Measurements from ENCODE around the gene ADAP1.

ADAP1 gene

GRCh38 chr7:900331-901040, 54.0 kb downstream of the ADAP1 start:
- H3K27me3 ChIP-seq (replicated peaks) = peaks cover 8% of the 10 kb centered on the region
- TF ChIP-seq CTCF (IDR thresholded peaks at IDR 0.05; ENCODE audit: low read depth, low read length, missing control alignments) = no peak
- DNase-seq = no peak
- no peak overlapping the region for H3K4me3 ChIP-seq (ENCODE audit: low read depth, low read length)
- no peak overlapping the region for H3K27ac ChIP-seq
- peaks cover 9% of the 10 kb centered on the region for H3K36me3 ChIP-seq (replicated peaks)
- in situ Hi-C loops (cut with HindIII; ENCODE audit: low pct_ligation_motif_present, low sequenced_read_pairs) = no loop called here

GRCh38 chr7:899806-900205, 54.7 kb downstream of the ADAP1 start:
- no peak for DNase-seq
- Histone ChIP-seq H3K27ac (no peak overlapping the region), H3K4me3 (ENCODE audit: low read depth, low read length) (no peak overlapping the region), H3K36me3 (replicated peaks) (peaks cover 16% of the 10 kb centered on the region), H3K27me3 (replicated peaks) (peaks cover 5% of the 10 kb centered on the region)
- TF ChIP-seq CTCF (IDR thresholded peaks at IDR 0.05; ENCODE audit: low read depth, low read length, missing control alignments) = no peak
- in situ Hi-C loops (cut with HindIII; ENCODE audit: low pct_ligation_motif_present, low sequenced_read_pairs) = no loop called here

GRCh38 chr7:898855-899681, 55.4 kb downstream of the ADAP1 start:
- Histone ChIP-seq H3K27me3 (replicated peaks) (no peaks in the 10 kb centered on the region), H3K27ac (no peak overlapping the region), H3K4me3 (ENCODE audit: low read depth, low read length) (no peak overlapping the region), H3K36me3 (replicated peaks) (peaks cover 24% of the 10 kb centered on the region)
- no peak for DNase-seq
- TF ChIP-seq CTCF (IDR thresholded peaks at IDR 0.05; ENCODE audit: low read depth, low read length, missing control alignments) = no peak
- in situ Hi-C loops (cut with HindIII; ENCODE audit: low pct_ligation_motif_present, low sequenced_read_pairs) = no loop called here

GRCh38 chr7:898460-898854, 56.0 kb downstream of the ADAP1 start:
- H3K36me3 ChIP-seq (replicated peaks) = peaks cover 28% of the 10 kb centered on the region
- no peak for DNase-seq

GRCh38 chr7:897771-898376, 56.6 kb downstream of the ADAP1 start:
- Histone ChIP-seq H3K27ac (no peak overlapping the region), H3K36me3 (replicated peaks) (peaks cover 28% of the 10 kb centered on the region), H3K27me3 (replicated peaks) (no peaks in the 10 kb centered on the region), H3K4me3 (ENCODE audit: low read depth, low read length) (no peak overlapping the region)
- DNase-seq = no peak
- in situ Hi-C loops (cut with HindIII; ENCODE audit: low pct_ligation_motif_present, low sequenced_read_pairs) = no loop called here
- TF ChIP-seq CTCF (IDR thresholded peaks at IDR 0.05; ENCODE audit: low read depth, low read length, missing control alignments) = no peak

More at GRCh38 chr7:898460-898854, 56.0 kb downstream of the ADAP1 start:
- Histone ChIP-seq H3K4me3 (ENCODE audit: low read depth, low read length) (no peak overlapping the region), H3K27ac (no peak overlapping the region), H3K27me3 (replicated peaks) (no peaks in the 10 kb centered on the region)
- no peak for TF ChIP-seq CTCF (IDR thresholded peaks at IDR 0.05; ENCODE audit: low read depth, low read length, missing control alignments)
- in situ Hi-C loops (cut with HindIII; ENCODE audit: low pct_ligation_motif_present, low sequenced_read_pairs) = no loop called here
